PC-9 (cell line): ENCODE results near the gene TPPP.

ENCODE experiments used
- EZH2 ChIP-seq: fragments of 200-600 bp; sonication (generic); IDR thresholded peaks from 2 replicates; pipeline ENCODE4 v1.8.0; 2017; ENCODE audit warnings: antibody characterized with exemption, low read depth
- TF ChIP-seq, protein P1 (sequence below): fragments of 200-600 bp; sonication (generic); conservative IDR thresholded peaks from 2 replicates; pipeline ENCODE4 v1.6.1; 2017; ENCODE audit warnings: mixed run types, antibody characterized with exemption, mild to moderate bottlenecking, moderate library complexity

DNA sequence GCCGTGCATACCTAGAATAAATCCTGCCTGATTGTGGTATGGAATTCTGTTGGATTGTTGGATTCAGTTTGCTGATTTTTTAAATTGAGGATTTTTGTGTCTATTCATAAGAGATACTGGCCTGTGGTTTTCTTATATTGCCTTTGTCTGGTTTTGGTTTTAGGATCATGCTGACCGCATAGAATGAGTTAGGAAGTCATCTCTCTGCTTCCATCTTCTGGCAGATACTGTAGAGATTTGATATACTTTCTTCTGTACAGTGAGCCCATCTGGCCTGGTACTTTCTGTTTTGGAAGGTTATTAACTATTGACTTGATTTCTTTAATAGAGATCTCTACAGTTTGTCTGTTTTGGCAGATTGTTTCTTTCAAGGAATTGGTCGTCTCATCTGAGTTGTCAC, 66.3 kb downstream of the TPPP start:
- TF ChIP-seq, protein P1, sequence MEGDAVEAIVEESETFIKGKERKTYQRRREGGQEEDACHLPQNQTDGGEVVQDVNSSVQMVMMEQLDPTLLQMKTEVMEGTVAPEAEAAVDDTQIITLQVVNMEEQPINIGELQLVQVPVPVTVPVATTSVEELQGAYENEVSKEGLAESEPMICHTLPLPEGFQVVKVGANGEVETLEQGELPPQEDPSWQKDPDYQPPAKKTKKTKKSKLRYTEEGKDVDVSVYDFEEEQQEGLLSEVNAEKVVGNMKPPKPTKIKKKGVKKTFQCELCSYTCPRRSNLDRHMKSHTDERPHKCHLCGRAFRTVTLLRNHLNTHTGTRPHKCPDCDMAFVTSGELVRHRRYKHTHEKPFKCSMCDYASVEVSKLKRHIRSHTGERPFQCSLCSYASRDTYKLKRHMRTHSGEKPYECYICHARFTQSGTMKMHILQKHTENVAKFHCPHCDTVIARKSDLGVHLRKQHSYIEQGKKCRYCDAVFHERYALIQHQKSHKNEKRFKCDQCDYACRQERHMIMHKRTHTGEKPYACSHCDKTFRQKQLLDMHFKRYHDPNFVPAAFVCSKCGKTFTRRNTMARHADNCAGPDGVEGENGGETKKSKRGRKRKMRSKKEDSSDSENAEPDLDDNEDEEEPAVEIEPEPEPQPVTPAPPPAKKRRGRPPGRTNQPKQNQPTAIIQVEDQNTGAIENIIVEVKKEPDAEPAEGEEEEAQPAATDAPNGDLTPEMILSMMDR = no peak
- no peak for TF ChIP-seq EZH2
